ENCODE results near the gene PTGFRN.

- TF ChIP-seq CTCF (IDR thresholded peaks at IDR 0.05) (no peak), POLR2A (IDR thresholded peaks at IDR 0.05) (no peak), POLR2AphosphoS5 (IDR thresholded peaks at IDR 0.05) (peak; percentile 66)
Measured at GRCh38 chr1:116886291-116886878, 23.3 kb upstream of the PTGFRN start.
